OCI-LY3 (cell line): ENCODE results near the gene ZNF746.

Experiments
- H2AFZ ChIP-seq: fragments of 200-600, 300-600 bp; shearing (Covaris generic); 2 replicates; pipeline ENCODE4 v1.6.0; 2014; ENCODE audit warnings: antibody characterized with exemption, low read depth, low read length
- H3K27ac ChIP-seq: fragments of 200-600, 300-600 bp; sonication (generic); 2 replicates; pipeline ENCODE4 v1.5.1; 2014; ENCODE audit warnings: mild to moderate bottlenecking, low read length, moderate library complexity, mixed read lengths
- H3K27me3 ChIP-seq: fragments of 200-600, 300-600 bp; sonication (generic); 2 replicates; pipeline ENCODE4 v1.6.1; 2014; ENCODE audit warnings: low read depth, low read length, mixed read lengths
- H3K36me3 ChIP-seq: fragments of 200-600, 300-600 bp; sonication (generic); replicated peaks from 2 replicates; pipeline ENCODE3; 2014; ENCODE audit warnings: low read depth, low read length, mixed read lengths
- H3K4me1 ChIP-seq: fragments of 300-600, 200-600 bp; sonication (generic); 2 replicates; pipeline ENCODE4 v1.6.1; 2014; ENCODE audit warnings: low read length, mixed read lengths
- H3K4me2 ChIP-seq: fragments of 200-600, 300-600 bp; sonication (generic); 2 replicates; pipeline ENCODE4 v1.6.1; 2014; ENCODE audit warnings: low read length, mixed read lengths
- H3K4me3 ChIP-seq: fragments of 300-600, 200-600 bp; sonication (generic); 2 replicates; pipeline ENCODE4 v1.5.1; 2014; ENCODE audit warnings: antibody characterized with exemption, mild to moderate bottlenecking, low read length, moderate library complexity
- H3K79me2 ChIP-seq: fragments of 300-600, 200-600 bp; shearing (Covaris generic); 2 replicates; pipeline ENCODE4 v1.6.1; 2014; ENCODE audit warnings: mild to moderate bottlenecking, low read length, mixed read lengths
- H3K9ac ChIP-seq: fragments of 300-600, 200-600 bp; shearing (Covaris generic); 2 replicates; pipeline ENCODE4 v1.6.0; 2014; ENCODE audit warnings: mild to moderate bottlenecking, low read length, moderate library complexity
- H3K9me3 ChIP-seq: fragments of 200-600, 300-600 bp; shearing (Covaris generic); 2 replicates; pipeline ENCODE4 v1.6.1; 2014; ENCODE audit warnings: low read length, mixed read lengths; ENCODE audit not compliant: insufficient read depth
- H4K20me1 ChIP-seq: fragments of 200-600, 300-600 bp; sonication (generic); 2 replicates; pipeline ENCODE4 v1.6.1; 2016; ENCODE audit warnings: low read length, mixed read lengths; ENCODE audit not compliant: insufficient read depth
- EZH2phosphoT487 ChIP-seq: fragments of 200-600 bp; shearing (Covaris generic); IDR thresholded peaks from 2 replicates; pipeline ENCODE4 v1.6.1; 2018; ENCODE audit warnings: antibody characterized with exemption, mixed run types, low read depth
- TF ChIP-seq, protein P1 (sequence below): fragments of 200-600, 300-600 bp; sonication (generic); IDR thresholded peaks from 2 replicates; pipeline ENCODE4 v1.5.1; 2014; ENCODE audit warnings: antibody characterized with exemption, low read length, low read depth

Gene ZNF746

GRCh38 chr7:149471289-149471953 lies 26.2 kb downstream of the ZNF746 start:
- Histone ChIP-seq H3K27ac (no peak overlapping the region), H3K9ac (no peak overlapping the region), H3K9me3 (no peaks in the 10 kb centered on the region), H4K20me1 (no peaks in the 10 kb centered on the region), H3K4me2 (no peak overlapping the region), H3K27me3 (no peaks in the 10 kb centered on the region), H3K4me3 (no peak overlapping the region), H3K4me1 (no peaks in the 10 kb centered on the region), H3K79me2 (no peaks in the 10 kb centered on the region), H2AFZ (no peak overlapping the region), H3K36me3 (peaks cover 45% of the 10 kb centered on the region)
- no peak for TF ChIP-seq EZH2phosphoT487
- TF ChIP-seq, protein P1, sequence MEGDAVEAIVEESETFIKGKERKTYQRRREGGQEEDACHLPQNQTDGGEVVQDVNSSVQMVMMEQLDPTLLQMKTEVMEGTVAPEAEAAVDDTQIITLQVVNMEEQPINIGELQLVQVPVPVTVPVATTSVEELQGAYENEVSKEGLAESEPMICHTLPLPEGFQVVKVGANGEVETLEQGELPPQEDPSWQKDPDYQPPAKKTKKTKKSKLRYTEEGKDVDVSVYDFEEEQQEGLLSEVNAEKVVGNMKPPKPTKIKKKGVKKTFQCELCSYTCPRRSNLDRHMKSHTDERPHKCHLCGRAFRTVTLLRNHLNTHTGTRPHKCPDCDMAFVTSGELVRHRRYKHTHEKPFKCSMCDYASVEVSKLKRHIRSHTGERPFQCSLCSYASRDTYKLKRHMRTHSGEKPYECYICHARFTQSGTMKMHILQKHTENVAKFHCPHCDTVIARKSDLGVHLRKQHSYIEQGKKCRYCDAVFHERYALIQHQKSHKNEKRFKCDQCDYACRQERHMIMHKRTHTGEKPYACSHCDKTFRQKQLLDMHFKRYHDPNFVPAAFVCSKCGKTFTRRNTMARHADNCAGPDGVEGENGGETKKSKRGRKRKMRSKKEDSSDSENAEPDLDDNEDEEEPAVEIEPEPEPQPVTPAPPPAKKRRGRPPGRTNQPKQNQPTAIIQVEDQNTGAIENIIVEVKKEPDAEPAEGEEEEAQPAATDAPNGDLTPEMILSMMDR: no peak

GRCh38 chr7:149469806-149470205 lies 27.8 kb downstream of the ZNF746 start:
- TF ChIP-seq, protein P1: no peak
- TF ChIP-seq EZH2phosphoT487: no peak
- H4K20me1 ChIP-seq: no peaks in the 10 kb centered on the region
- no peak overlapping the region for H2AFZ ChIP-seq
- no peak overlapping the region for H3K9ac ChIP-seq
- no peak overlapping the region for H3K4me3 ChIP-seq
- no peaks in the 10 kb centered on the region for H3K4me1 ChIP-seq
- H3K27me3 ChIP-seq: no peaks in the 10 kb centered on the region
- H3K36me3 ChIP-seq: peaks cover 38% of the 10 kb centered on the region
- no peak overlapping the region for H3K4me2 ChIP-seq
- H3K9me3 ChIP-seq: no peaks in the 10 kb centered on the region
- H3K79me2 ChIP-seq: no peaks in the 10 kb centered on the region
- no peak overlapping the region for H3K27ac ChIP-seq

DNA sequence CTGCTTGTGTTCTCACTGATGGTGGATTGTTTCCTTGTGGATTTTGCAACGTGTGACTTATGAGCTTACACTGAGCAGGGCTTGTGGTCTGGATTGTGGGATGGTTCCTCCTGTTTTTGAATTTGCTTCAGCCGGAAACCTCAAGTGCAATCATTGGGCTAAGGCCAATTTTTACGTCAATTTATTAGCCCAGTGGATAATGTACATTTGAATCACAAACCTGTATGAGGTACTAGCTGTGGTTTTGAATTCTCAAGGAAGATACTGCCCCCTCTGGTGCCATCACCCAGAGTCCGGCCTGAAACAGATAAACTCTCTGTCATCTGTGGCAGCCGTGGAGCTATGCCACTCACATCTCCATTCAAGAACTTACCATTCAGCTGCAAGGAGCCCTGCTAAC lies 29.4 kb downstream of the ZNF746 start:
- Histone ChIP-seq H3K4me1 (no peaks in the 10 kb centered on the region), H3K36me3 (peaks cover 26% of the 10 kb centered on the region), H4K20me1 (no peaks in the 10 kb centered on the region), H3K9ac (no peak overlapping the region), H3K27me3 (no peaks in the 10 kb centered on the region), H3K4me2 (no peak overlapping the region), H3K4me3 (no peak overlapping the region), H3K79me2 (no peaks in the 10 kb centered on the region), H3K9me3 (no peaks in the 10 kb centered on the region), H2AFZ (no peak overlapping the region), H3K27ac (no peak overlapping the region)
- TF ChIP-seq, protein P1: no peak
- TF ChIP-seq EZH2phosphoT487: no peak

DNA sequence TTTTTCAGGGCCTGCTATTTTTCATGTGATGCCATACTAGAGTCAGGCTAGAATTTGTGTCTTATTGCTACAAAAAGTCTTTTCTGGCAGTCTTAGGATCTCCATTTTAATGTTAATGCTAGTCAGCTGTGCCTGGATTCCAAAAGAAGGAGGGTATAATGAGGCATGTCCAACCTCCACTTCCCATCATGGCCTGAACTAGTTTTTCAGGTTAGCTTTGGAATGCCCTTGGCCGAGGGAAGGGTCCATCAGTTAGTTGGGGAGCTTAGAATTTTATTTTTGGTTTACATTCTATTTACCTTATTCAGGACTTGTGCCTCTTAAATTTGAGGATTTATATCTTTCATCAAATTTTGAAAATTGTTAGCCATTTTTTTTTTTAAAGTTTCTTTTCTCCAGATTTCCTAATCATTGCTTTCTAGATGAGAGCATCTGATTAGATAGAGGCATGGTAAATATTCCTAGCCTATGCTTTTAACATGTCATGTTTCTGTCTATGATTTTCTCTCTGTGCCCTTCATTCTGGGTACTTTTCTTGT lies 30.2 kb downstream of the ZNF746 start:
- Histone ChIP-seq H3K27ac (no peak overlapping the region), H4K20me1 (no peaks in the 10 kb centered on the region), H3K4me2 (no peak overlapping the region), H3K79me2 (no peaks in the 10 kb centered on the region), H3K9ac (no peak overlapping the region), H3K36me3 (peaks cover 17% of the 10 kb centered on the region), H3K4me1 (no peaks in the 10 kb centered on the region), H3K4me3 (no peak overlapping the region), H3K9me3 (no peaks in the 10 kb centered on the region), H2AFZ (no peak overlapping the region), H3K27me3 (no peaks in the 10 kb centered on the region)
- TF ChIP-seq, protein P1: no peak
- no peak for TF ChIP-seq EZH2phosphoT487
